Measurements from ENCODE around the gene MND1. TPM values are rescaled to one million over a fixed set of nuclear protein-coding genes. Genes with fewer than 3 reads are reported as not detected.

MND1 gene
- total RNA-seq, 6 experiments from 2014 or later, result 0.22 to 1.8 (median 0.86) TPM; not detected in 1

- Histone ChIP-seq H3K4me1 (no peaks in the 10 kb centered on the region), H3K36me3 (no peaks in the 10 kb centered on the region), H3K27me3 (no peaks in the 10 kb centered on the region), H3K9me3 (no peaks in the 10 kb centered on the region), H3K27ac (no peak overlapping the region), H3K4me3 (no peak overlapping the region)
- no peak for DNase-seq
- no peak for ATAC-seq
- WGBS (ENCODE audit: insufficient coverage, low coverage, low lambda C conversion rate, missing lambda C conversion rate), result 88% methylated on average over 5 of the region's 5 CpGs
- intact Hi-C loops (cut with DNase I), result no loop called here
- TF ChIP-seq, protein P1, sequence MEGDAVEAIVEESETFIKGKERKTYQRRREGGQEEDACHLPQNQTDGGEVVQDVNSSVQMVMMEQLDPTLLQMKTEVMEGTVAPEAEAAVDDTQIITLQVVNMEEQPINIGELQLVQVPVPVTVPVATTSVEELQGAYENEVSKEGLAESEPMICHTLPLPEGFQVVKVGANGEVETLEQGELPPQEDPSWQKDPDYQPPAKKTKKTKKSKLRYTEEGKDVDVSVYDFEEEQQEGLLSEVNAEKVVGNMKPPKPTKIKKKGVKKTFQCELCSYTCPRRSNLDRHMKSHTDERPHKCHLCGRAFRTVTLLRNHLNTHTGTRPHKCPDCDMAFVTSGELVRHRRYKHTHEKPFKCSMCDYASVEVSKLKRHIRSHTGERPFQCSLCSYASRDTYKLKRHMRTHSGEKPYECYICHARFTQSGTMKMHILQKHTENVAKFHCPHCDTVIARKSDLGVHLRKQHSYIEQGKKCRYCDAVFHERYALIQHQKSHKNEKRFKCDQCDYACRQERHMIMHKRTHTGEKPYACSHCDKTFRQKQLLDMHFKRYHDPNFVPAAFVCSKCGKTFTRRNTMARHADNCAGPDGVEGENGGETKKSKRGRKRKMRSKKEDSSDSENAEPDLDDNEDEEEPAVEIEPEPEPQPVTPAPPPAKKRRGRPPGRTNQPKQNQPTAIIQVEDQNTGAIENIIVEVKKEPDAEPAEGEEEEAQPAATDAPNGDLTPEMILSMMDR (IDR thresholded peaks at IDR 0.05), result no peak
Observed at GRCh38 chr4:153419029-153419428, 74.5 kb downstream of the MND1 start.

DNA sequence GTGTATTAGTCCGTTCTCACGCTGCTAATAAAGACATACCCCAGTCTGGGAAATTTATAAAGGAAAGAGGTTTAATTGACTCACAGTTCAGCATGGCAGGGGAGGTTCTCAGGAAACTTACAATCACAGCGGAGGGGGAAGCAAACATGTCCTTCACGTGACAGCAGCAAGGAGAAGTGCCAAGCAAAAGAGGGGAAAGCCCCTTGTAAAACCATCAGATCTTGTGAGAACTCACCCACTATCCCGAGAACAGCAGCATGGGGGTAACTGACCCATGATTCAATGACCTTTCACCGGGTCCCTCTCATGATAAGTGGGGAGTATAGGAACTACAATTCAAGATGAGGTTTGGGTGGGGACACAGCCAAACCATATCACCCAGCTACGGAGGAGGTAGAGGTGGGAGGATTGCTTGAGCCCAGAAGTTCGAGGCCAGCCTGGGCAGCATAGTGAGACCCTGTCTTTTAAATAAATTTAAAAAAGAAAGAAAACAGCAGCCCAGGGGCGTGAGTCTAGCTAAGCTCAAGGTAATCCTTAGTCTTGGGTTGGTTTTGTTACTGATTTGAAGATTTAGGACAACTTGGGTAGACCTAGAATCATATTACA is 75.3 kb downstream of the MND1 start:
- no peak for TF ChIP-seq POLR2A (IDR thresholded peaks at IDR 0.05)
- TF ChIP-seq, protein P1 (IDR thresholded peaks at IDR 0.05), result no peak
- WGBS (ENCODE audit: insufficient coverage, low coverage, low lambda C conversion rate, missing lambda C conversion rate), result 67% methylated on average over 9 of the region's 9 CpGs
- H3K4me1 ChIP-seq, result no peaks in the 10 kb centered on the region
- intact Hi-C loops (cut with DNase I), result no loop called here
- no peak overlapping the region for H3K4me3 ChIP-seq
- no peaks in the 10 kb centered on the region for H3K9me3 ChIP-seq
- no peaks in the 10 kb centered on the region for H3K27me3 ChIP-seq
- no peaks in the 10 kb centered on the region for H3K36me3 ChIP-seq
- DNase-seq (no peak), ATAC-seq (no peak)
- no peak overlapping the region for H3K27ac ChIP-seq

DNA sequence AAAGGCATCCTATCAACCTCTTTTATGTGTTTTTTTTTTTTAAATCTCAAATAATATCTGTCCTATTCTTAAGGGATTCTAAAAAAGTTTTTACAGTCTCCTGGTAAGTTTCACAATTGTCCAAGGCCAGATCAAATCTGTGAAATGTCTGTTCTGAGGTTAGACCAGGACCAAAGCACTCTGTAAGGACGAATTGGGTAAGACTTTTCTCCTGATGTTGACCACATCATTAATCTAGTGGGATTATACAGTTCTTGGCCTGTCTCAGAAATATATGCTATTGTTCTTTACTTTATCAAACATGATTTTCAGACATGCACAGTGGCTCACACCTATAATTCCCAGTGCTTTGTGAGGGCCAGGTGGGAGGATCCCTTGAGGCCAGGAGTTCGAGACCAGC is 75.9 kb downstream of the MND1 start:
- Histone ChIP-seq H3K4me3 (no peak overlapping the region), H3K27ac (no peak overlapping the region), H3K4me1 (no peaks in the 10 kb centered on the region), H3K36me3 (no peaks in the 10 kb centered on the region), H3K9me3 (no peaks in the 10 kb centered on the region), H3K27me3 (no peaks in the 10 kb centered on the region)
- DNase-seq (no peak), ATAC-seq (no peak)
- no peak for TF ChIP-seq POLR2A (IDR thresholded peaks at IDR 0.05)
- TF ChIP-seq, protein P1 (IDR thresholded peaks at IDR 0.05), result no peak
- WGBS (ENCODE audit: insufficient coverage, low coverage, low lambda C conversion rate, missing lambda C conversion rate), result 86% methylated on average over 2 of the region's 2 CpGs
- intact Hi-C loops (cut with DNase I), result no loop called here

GRCh38 chr4:153421941-153422340 is 77.5 kb downstream of the MND1 start:
- H3K27ac ChIP-seq, result no peak overlapping the region
- no peaks in the 10 kb centered on the region for H3K36me3 ChIP-seq
- H3K9me3 ChIP-seq, result no peaks in the 10 kb centered on the region
- no peak overlapping the region for H3K4me3 ChIP-seq
- no peaks in the 10 kb centered on the region for H3K4me1 ChIP-seq
- TF ChIP-seq, protein P1 (IDR thresholded peaks at IDR 0.05), result no peak
- TF ChIP-seq POLR2A (IDR thresholded peaks at IDR 0.05), result no peak
- H3K27me3 ChIP-seq, result no peaks in the 10 kb centered on the region
- intact Hi-C loops (cut with DNase I), result no loop called here
- ATAC-seq (no peak), DNase-seq (no peak)
- WGBS (ENCODE audit: insufficient coverage, low coverage, low lambda C conversion rate, missing lambda C conversion rate), result 56% methylated on average over 3 of the region's 3 CpGs

Data from right lobe of liver (tissue), 6 donors.